ENCODE results near the gene FNDC3A. TPM values are rescaled to one million over a fixed set of nuclear protein-coding genes. Genes with fewer than 3 reads are reported as not detected.
"Not testable (repeated sequence)": the region's sequence is repeated elsewhere in the genome, so short reads cannot be mapped to it uniquely, and the experiment has no call there.

FNDC3A gene
- polyA plus RNA-seq, 1 donor: 60.1 TPM

DNA sequence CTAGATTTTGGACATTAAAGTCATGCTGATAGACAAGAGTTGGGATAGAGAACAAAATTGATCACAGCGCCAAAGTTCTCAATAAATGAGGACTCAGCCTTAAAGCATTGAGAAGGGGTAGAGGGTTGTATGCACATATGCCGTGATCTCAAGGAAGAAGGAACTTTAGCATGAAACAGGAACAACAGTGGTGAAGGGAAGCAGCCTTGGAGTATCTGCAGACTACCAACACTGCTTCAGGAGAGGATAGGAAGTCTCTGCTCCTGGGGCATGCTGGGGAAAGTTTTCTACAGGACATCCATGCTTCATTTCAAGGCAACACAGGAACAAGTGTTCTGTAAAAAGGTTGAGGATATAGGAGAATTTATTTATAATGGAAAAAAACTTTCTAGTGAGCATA, 132.5 kb downstream of the FNDC3A start:
- WGBS (ENCODE audit: insufficient coverage, low lambda C conversion rate): 90% methylated on average over 2 of the region's 2 CpGs
- H3K9me3 ChIP-seq (ENCODE audit: control insufficient read depth, low read depth, low read length): no peaks in the 10 kb centered on the region
- no peak overlapping the region for H3K27ac ChIP-seq (ENCODE audit: low read length)
- no peaks in the 10 kb centered on the region for H3K27me3 ChIP-seq (ENCODE audit: control insufficient read depth, insufficient read depth, low read length)
- H3K36me3 ChIP-seq (ENCODE audit: control insufficient read depth, insufficient read depth, low read length): peaks cover 3% of the 10 kb centered on the region
- H3K4me3 ChIP-seq (ENCODE audit: low read length): no peak overlapping the region
- H3K4me1 ChIP-seq (ENCODE audit: control insufficient read depth, insufficient read depth, low read length): peaks cover 9% of the 10 kb centered on the region
- no peak for DNase-seq

DNA sequence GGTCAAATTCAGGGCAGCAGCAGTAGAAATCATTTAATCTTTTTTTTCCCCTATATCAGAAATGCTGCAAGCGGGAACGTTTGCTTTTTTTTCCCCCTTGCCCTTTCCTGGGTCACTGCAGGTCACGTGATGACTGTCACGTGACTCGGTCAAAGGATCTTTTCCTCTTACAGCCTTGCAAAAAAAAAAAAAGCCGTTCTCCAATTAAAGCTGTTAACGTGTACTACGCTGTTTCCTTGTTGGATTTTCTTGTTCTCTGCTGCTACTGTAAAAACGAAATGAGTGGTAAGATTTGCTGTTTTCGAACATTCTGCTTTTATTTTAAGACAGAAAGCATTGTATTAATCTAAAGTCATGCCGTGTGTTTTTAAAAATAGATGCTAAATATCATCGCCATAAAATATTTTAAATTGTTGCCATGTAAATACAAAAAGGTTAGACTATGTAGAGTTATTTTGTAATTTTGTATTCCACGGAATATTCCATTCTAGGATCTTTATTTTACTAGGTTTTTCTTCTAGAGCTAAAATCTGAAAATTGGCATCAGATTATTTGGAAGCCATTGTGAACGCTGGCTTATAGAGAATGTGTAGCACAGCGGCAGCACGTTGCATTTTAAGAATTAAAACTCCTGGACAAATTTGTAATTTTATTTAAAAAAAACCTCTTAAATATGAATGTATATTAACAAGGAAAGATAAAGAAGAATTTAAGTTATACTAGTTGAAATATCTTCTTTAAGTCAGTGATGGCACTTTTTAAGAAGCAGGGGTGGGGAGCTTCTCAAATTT, 134.6 kb downstream of the FNDC3A start:
- Histone ChIP-seq H3K4me1 (ENCODE audit: control insufficient read depth, insufficient read depth, low read length) (peaks cover 9% of the 10 kb centered on the region), H3K27me3 (ENCODE audit: control insufficient read depth, insufficient read depth, low read length) (no peaks in the 10 kb centered on the region), H3K27ac (ENCODE audit: low read length) (peak overlapping the region; percentile 43), H3K9me3 (ENCODE audit: control insufficient read depth, low read depth, low read length) (no peaks in the 10 kb centered on the region), H3K36me3 (ENCODE audit: control insufficient read depth, insufficient read depth, low read length) (peaks cover 9% of the 10 kb centered on the region), H3K4me3 (ENCODE audit: low read length) (peak overlapping the region; percentile 60)
- 0% methylated on average over 4 of the region's 16 CpGs for WGBS (ENCODE audit: insufficient coverage, low lambda C conversion rate)
- DNase-seq: peak; percentile 92 to 93

DNA sequence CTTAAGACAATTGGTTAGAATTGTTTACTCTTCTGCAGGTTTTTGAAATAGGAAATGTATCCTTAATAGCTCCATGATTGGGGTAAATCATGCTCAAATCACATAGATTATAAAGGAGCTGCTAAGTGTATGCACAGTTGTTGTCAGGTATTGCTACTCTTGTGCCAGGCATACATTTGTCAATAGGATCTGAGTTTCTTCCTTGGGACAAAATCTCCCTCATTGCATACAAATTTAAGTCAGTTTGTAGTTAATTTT, 135.1 kb downstream of the FNDC3A start:
- H3K27me3 ChIP-seq (ENCODE audit: control insufficient read depth, insufficient read depth, low read length): no peaks in the 10 kb centered on the region
- DNase-seq: peak in 1 of 2 donors; percentile 13
- no peaks in the 10 kb centered on the region for H3K9me3 ChIP-seq (ENCODE audit: control insufficient read depth, low read depth, low read length)
- peaks cover 14% of the 10 kb centered on the region for H3K36me3 ChIP-seq (ENCODE audit: control insufficient read depth, insufficient read depth, low read length)
- peaks cover 9% of the 10 kb centered on the region for H3K4me1 ChIP-seq (ENCODE audit: control insufficient read depth, insufficient read depth, low read length)
- peak overlapping the region; percentile 60 for H3K4me3 ChIP-seq (ENCODE audit: low read length)
- no peak overlapping the region for H3K27ac ChIP-seq (ENCODE audit: low read length)

DNA sequence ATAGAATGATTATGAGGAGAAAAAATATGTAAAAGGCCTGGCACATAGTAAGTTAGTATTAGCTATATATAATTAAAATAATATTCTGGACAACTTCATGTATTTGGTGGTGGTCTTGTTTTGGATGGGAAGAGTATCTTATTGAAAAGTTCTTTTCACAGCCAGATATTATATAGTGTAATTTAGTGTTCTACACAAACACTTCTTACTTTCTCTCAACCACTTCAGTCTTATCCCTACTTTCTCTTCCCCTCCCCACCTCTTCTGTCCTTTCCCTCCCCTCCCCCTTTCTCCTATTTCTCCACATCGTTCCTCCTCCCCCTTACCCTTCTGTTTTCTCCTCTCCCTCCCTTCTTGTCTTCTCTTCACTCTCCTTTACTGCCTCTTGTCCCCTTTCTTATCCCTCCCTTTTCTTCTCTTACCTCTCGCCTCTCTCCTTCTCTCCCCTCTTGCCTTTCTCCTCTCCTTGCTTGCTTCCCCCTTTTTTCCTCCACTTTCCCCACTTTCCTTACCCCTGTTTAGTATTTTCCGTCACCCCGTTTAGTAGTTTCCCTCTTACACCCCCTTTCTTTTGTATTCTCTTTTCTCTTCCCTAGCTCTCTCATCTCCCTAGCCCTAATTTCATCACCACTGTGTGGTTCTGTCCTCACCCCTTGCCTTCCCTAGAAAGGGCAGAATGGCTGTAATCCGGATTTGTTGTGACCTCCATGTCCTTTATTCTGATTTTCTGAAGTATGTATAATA, 137.2 kb downstream of the FNDC3A start:
- Histone ChIP-seq H3K27me3 (ENCODE audit: control insufficient read depth, insufficient read depth, low read length) (no peaks in the 10 kb centered on the region), H3K9me3 (ENCODE audit: control insufficient read depth, low read depth, low read length) (no peaks in the 10 kb centered on the region), H3K27ac (ENCODE audit: low read length) (no peak overlapping the region), H3K36me3 (ENCODE audit: control insufficient read depth, insufficient read depth, low read length) (peaks cover 21% of the 10 kb centered on the region), H3K4me1 (ENCODE audit: control insufficient read depth, insufficient read depth, low read length) (peaks cover 16% of the 10 kb centered on the region), H3K4me3 (ENCODE audit: low read length) (no peak overlapping the region)
- WGBS (ENCODE audit: insufficient coverage, low lambda C conversion rate): 58% methylated on average over 5 of the region's 5 CpGs
- DNase-seq: no peak

DNA sequence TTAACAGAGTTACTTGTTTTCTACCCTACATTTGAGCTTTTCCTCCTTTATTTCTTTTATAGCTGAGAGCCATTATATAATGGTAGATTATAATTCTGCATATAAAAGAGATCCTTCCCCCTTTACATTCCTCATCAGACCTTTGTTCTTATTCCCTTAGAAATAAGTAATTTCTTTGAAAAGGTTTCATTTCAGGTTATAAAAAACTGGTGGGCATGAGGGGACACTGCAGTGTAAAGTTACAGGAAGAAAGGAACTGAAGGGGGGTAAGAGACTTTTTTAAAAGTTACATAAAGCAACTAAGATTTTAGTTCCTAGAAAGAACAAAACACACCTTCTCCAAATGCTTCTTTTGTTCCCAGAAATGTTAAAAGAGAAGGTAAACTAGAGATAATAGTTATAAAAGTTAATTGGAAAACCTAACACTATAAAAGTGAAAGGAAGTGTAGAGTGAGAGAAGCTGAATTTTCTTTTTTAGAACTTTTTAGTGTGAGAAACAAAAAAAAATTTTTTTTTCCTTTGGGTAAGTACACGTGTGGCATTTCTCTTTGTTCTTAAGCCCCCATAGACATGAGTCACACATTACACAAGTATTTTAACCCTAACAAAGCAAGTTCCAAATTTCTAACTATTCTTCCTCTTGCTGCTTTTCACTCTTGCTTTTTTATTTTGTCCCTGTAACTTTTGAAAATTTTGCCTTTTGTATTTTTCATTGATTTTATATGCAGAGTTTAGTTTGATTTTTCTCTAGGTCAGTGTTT, 138.0 kb downstream of the FNDC3A start:
- Histone ChIP-seq H3K9me3 (ENCODE audit: control insufficient read depth, low read depth, low read length) (no peaks in the 10 kb centered on the region), H3K4me3 (ENCODE audit: low read length) (no peak overlapping the region), H3K27me3 (ENCODE audit: control insufficient read depth, insufficient read depth, low read length) (no peaks in the 10 kb centered on the region), H3K36me3 (ENCODE audit: control insufficient read depth, insufficient read depth, low read length) (peaks cover 27% of the 10 kb centered on the region), H3K4me1 (ENCODE audit: control insufficient read depth, insufficient read depth, low read length) (peaks cover 13% of the 10 kb centered on the region), H3K27ac (ENCODE audit: low read length) (no peak overlapping the region)
- no peak for DNase-seq
- WGBS (ENCODE audit: insufficient coverage, low lambda C conversion rate): 14% methylated on average over 1 of the region's 1 CpG

DNA sequence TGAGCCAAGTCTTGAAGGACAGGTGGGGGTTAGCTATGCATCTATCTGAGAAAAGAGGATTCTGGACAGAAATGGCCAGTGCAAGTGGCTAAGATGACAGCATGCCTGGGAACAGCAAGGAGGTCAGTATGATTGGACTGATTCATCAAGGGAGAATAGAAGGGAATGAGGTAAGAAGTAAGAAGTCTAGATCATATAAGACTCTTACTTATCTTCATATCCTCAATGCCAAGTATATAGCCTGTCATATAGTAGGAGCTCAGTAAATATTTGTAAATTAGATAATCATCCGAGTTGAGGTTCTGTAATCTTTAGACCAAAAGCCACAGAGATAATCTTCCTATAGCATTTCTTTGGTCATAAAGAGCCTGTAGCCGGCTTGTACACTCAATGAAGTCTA, 141.2 kb downstream of the FNDC3A start:
- Histone ChIP-seq H3K36me3 (ENCODE audit: control insufficient read depth, insufficient read depth, low read length) (peaks cover 35% of the 10 kb centered on the region), H3K27me3 (ENCODE audit: control insufficient read depth, insufficient read depth, low read length) (no peaks in the 10 kb centered on the region), H3K27ac (ENCODE audit: low read length) (no peak overlapping the region), H3K4me3 (ENCODE audit: low read length) (no peak overlapping the region), H3K9me3 (ENCODE audit: control insufficient read depth, low read depth, low read length) (no peaks in the 10 kb centered on the region), H3K4me1 (ENCODE audit: control insufficient read depth, insufficient read depth, low read length) (peaks cover 7% of the 10 kb centered on the region)
- DNase-seq: peak in 1 of 2 donors; percentile 22
- WGBS (ENCODE audit: insufficient coverage, low lambda C conversion rate): 9% methylated on average over 1 of the region's 2 CpGs

DNA sequence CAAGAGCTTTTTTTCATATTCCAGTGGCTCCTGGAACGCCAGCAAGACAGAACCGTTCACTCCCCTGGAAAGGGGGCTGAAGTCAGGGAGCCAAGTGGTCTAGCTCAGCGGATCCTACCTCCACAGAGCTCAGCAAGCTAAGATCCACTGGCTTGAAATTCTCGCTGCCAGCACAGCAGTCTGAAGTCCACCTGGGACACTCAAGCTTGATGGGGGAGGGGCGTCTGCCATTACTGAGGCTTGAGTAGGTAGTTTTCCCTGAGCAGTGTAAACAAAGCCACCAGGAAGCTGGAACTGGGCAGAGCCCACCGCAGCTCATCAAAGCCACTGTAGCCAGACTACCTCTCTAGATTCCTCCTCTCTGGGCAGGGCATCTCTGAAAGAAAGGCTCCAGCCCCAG, 142.7 kb downstream of the FNDC3A start:
- H3K27me3 ChIP-seq (ENCODE audit: control insufficient read depth, insufficient read depth, low read length); H3K4me3 ChIP-seq (ENCODE audit: low read length); H3K4me1 ChIP-seq (ENCODE audit: control insufficient read depth, insufficient read depth, low read length); H3K9me3 ChIP-seq (ENCODE audit: control insufficient read depth, low read depth, low read length); H3K27ac ChIP-seq (ENCODE audit: low read length): not testable (repeated sequence)
- H3K36me3 ChIP-seq (ENCODE audit: control insufficient read depth, insufficient read depth, low read length): peaks cover 35% of the 10 kb centered on the region
- peak; percentile 35 to 50 for DNase-seq
- no CpG with 5 or more reads among the region's 6 CpGs for WGBS (ENCODE audit: insufficient coverage, low lambda C conversion rate)

DNA sequence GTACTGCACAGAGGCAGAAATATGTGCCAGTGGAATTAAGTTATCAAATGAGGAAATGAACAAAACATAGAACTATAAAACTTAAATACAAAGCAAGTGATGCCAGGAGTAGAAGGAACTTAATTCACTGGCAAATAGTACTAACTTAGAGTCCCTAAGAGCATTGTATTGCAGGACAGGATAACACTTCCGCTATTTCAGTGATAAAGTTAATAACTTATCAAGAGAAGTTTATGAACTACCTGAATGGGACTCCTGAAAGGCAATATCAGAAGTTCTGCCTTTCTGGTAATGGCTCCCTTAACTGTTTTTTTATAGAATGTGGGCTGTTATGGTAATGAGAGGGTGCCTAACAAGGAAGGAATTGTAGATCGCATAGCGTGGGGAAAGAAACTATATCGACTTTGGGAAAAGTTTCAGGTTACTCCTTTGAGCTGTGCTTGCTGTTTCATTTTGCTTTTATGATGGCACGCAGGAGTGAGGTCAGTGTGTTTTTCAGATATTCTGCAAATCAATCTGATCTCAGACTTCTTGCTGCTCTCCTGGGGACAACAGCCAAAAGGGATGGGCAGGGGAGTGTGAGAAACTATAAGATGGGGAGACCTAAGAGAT, 149.1 kb downstream of the FNDC3A start:
- Histone ChIP-seq H3K36me3 (ENCODE audit: control insufficient read depth, insufficient read depth, low read length) (peaks cover 7% of the 10 kb centered on the region), H3K4me3 (ENCODE audit: low read length) (no peak overlapping the region), H3K27ac (ENCODE audit: low read length) (no peak overlapping the region), H3K27me3 (ENCODE audit: control insufficient read depth, insufficient read depth, low read length) (no peaks in the 10 kb centered on the region), H3K4me1 (ENCODE audit: control insufficient read depth, insufficient read depth, low read length) (no peaks in the 10 kb centered on the region), H3K9me3 (ENCODE audit: control insufficient read depth, low read depth, low read length) (no peaks in the 10 kb centered on the region)
- 83% methylated on average over 1 of the region's 5 CpGs for WGBS (ENCODE audit: insufficient coverage, low lambda C conversion rate)
- no peak for DNase-seq

DNA sequence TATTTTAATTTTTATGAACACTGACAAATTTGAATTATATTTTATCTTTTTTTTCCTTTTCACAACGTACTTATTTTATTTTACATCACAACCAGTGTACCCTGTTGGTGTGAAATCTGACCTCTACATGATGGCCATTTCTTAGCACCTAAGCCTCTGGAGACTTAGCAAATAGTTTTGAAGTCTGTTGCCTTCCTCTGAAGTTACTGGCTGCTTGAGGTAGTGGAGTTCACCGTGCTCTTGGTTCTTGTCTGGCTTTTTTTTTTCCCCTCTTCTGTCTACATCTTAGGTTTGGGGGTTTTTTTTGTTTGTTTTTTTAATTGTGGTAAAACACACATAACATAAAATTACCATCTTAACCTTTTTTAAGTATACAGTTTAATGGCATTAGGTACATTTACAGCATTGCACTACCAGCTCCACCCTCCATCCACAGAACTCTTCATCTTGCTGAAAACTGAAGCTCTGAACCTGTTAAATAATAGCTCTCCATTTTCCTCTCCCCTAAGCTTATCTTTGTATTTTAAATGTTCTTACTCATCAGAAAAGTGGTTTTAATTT, 150.3 kb downstream of the FNDC3A start:
- no peaks in the 10 kb centered on the region for H3K27me3 ChIP-seq (ENCODE audit: control insufficient read depth, insufficient read depth, low read length)
- H3K4me3 ChIP-seq (ENCODE audit: low read length): no peak overlapping the region
- peaks cover 10% of the 10 kb centered on the region for H3K36me3 ChIP-seq (ENCODE audit: control insufficient read depth, insufficient read depth, low read length)
- H3K27ac ChIP-seq (ENCODE audit: low read length): no peak overlapping the region
- H3K4me1 ChIP-seq (ENCODE audit: control insufficient read depth, insufficient read depth, low read length): no peaks in the 10 kb centered on the region
- 71% methylated on average over 1 of the region's 2 CpGs for WGBS (ENCODE audit: insufficient coverage, low lambda C conversion rate)
- DNase-seq: no peak
- H3K9me3 ChIP-seq (ENCODE audit: control insufficient read depth, low read depth, low read length): no peaks in the 10 kb centered on the region

DNA sequence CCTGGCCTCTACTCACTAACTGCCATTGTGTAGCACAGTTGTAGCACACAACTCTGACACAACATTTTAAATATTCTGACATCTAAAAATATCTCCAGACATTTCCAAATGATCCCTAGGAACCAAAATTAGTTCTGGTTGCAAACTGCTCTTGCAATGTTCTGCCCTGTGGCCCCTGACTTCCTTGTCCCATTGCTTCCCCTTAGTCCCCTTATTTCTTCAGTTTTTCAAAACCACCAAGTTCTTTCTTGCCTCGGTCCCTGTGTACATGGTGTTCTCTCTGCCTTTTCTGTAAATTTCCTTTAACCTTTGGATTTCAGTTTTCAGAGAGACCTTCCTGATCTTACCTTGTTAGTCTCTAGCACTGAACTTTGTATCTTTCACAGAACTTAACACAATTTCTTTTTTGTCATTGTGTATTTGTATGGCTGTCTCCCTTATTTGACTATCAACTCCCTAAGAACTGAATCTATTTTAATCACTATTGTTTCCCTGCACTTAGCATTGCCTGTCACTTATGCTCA, 156.8 kb downstream of the FNDC3A start:
- Histone ChIP-seq H3K27me3 (ENCODE audit: control insufficient read depth, insufficient read depth, low read length) (no peaks in the 10 kb centered on the region), H3K36me3 (ENCODE audit: control insufficient read depth, insufficient read depth, low read length) (peaks cover 48% of the 10 kb centered on the region), H3K4me1 (ENCODE audit: control insufficient read depth, insufficient read depth, low read length) (peaks cover 8% of the 10 kb centered on the region), H3K9me3 (ENCODE audit: control insufficient read depth, low read depth, low read length) (no peaks in the 10 kb centered on the region), H3K4me3 (ENCODE audit: low read length) (no peak overlapping the region), H3K27ac (ENCODE audit: low read length) (no peak overlapping the region)
- 17% methylated on average over 1 of the region's 1 CpG for WGBS (ENCODE audit: insufficient coverage, low lambda C conversion rate)
- DNase-seq: peak in 1 of 2 donors; percentile 37
